Gastroesophageal sphincter (tissue), 4 donors: Measurements from ENCODE around the gene CPO. TPM values are rescaled to one million over a fixed set of nuclear protein-coding genes. Genes with fewer than 3 reads are reported as not detected.

Source experiments
- ATAC-seq: fragments of 150-250 bp; one replicate; pipeline ENCODE4 v1.9.1; 2016; ENCODE audit warnings: mild to moderate bottlenecking, moderate library complexity
- H3K27ac ChIP-seq, 4 donors: fragments of 200-600 bp; sonication (generic) in 3 of 4; 1 replicate in 3 of 4; 2 replicates in 1 of 4; pipeline ENCODE4 v1.5.1; 2016 to 2019
- H3K27me3 ChIP-seq: fragments of 200-600 bp; sonication (generic); one replicate; pipeline ENCODE4 v1.5.1; 2019
- H3K36me3 ChIP-seq, 2 donors: fragments of 200-600 bp; sonication (generic); one replicate each; pipeline ENCODE4 v1.5.1; 2019; ENCODE audit warnings: control low read depth in 1 of 2
- H3K4me1 ChIP-seq, 3 donors: fragments of 200-600 bp; sonication (generic); 1 replicate in 2 of 3; 2 replicates in 1 of 3; pipeline ENCODE4 v1.5.1; 2016 to 2019; ENCODE audit warnings: control low read depth in 2 of 3
- H3K4me3 ChIP-seq, 2 donors: fragments of 200-600 bp; sonication (generic); one replicate each; pipeline ENCODE4 v1.5.1; 2019; ENCODE audit warnings: mild to moderate bottlenecking in 1 of 2, moderate library complexity in 1 of 2
- H3K9me3 ChIP-seq, 3 donors: fragments of 200-600 bp; sonication (generic); one replicate each; pipeline ENCODE4 v1.5.1; 2017 to 2019; ENCODE audit warnings: control low read depth in 2 of 3
- EP300 ChIP-seq: sonication (generic); formaldehyde crosslinking; IDR thresholded peaks from one replicate; pipeline ENCODE4 v1.6.1; 2017; ENCODE audit warnings: antibody characterized with exemption, mild to moderate bottlenecking
- POLR2A ChIP-seq, 2 donors: fragments of 450-650 bp; IDR thresholded peaks; one replicate each; pipeline ENCODE4 v1.6.1; 2017; ENCODE audit warnings: antibody characterized with exemption in 2 of 2, mild to moderate bottlenecking in 2 of 2, moderate library complexity in 1 of 2
- POLR2AphosphoS5 ChIP-seq: sonication (generic); formaldehyde crosslinking; IDR thresholded peaks from one replicate; pipeline ENCODE4 v1.6.1; 2017; ENCODE audit warnings: antibody characterized with exemption
- WGBS, 2 donors: methylation state at CpG; one replicate each; pipeline ENCODE4 v1.1.5; 2018; ENCODE audit warnings: low coverage in 1 of 2; 5-methylcytosine and 5-hydroxymethylcytosine counted together
- total RNA-seq, 4 donors: library from RNA; depleted of rRNA; stranded (reverse); fragments of >200 nt; gene quantifications; one replicate each; pipeline ENCODE4 v1.1.0, GENCODE V29; 2016
- TF ChIP-seq, protein P1 (sequence below), 4 experiments: fragments of 200-600 bp in 2 of 4; fragments of 450-650 bp in 2 of 4; sonication (generic) in 1 of 4; IDR thresholded peaks; one replicate each; pipeline ENCODE4 v1.5.1; 2017 to 2019; ENCODE audit warnings: antibody characterized with exemption in 4 of 4, mild to moderate bottlenecking in 2 of 4, moderate library complexity in 2 of 4

Gene CPO
- total RNA-seq, 4 donors from 2014 or later: 0.27 to 2.0 (median 1.9) TPM

GRCh38 chr2:206920310-206920709, 19.0 kb upstream of the CPO start:
- 78 to 83% methylated on average over 3 of the region's 3 CpGs for WGBS, 2 donors
- Histone ChIP-seq H3K4me1 (no peaks in the 10 kb centered on the region), H3K9me3 (no peaks in the 10 kb centered on the region), H3K27me3 (no peaks in the 10 kb centered on the region), H3K27ac (no peak overlapping the region), H3K36me3 (no peaks in the 10 kb centered on the region), H3K4me3 (no peak overlapping the region)
- TF ChIP-seq POLR2A (IDR thresholded peaks at IDR 0.05) (no peak), POLR2AphosphoS5 (no peak), EP300 (no peak)
- TF ChIP-seq, protein P1, sequence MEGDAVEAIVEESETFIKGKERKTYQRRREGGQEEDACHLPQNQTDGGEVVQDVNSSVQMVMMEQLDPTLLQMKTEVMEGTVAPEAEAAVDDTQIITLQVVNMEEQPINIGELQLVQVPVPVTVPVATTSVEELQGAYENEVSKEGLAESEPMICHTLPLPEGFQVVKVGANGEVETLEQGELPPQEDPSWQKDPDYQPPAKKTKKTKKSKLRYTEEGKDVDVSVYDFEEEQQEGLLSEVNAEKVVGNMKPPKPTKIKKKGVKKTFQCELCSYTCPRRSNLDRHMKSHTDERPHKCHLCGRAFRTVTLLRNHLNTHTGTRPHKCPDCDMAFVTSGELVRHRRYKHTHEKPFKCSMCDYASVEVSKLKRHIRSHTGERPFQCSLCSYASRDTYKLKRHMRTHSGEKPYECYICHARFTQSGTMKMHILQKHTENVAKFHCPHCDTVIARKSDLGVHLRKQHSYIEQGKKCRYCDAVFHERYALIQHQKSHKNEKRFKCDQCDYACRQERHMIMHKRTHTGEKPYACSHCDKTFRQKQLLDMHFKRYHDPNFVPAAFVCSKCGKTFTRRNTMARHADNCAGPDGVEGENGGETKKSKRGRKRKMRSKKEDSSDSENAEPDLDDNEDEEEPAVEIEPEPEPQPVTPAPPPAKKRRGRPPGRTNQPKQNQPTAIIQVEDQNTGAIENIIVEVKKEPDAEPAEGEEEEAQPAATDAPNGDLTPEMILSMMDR (IDR thresholded peaks at IDR 0.05): no peak
- ATAC-seq: no peak

- no peaks in the 10 kb centered on the region for H3K4me1 ChIP-seq
- no peak overlapping the region for H3K27ac ChIP-seq
- no peaks in the 10 kb centered on the region for H3K9me3 ChIP-seq
- TF ChIP-seq, protein P1 (IDR thresholded peaks at IDR 0.05): no peak
- TF ChIP-seq EP300 (no peak), POLR2A (IDR thresholded peaks at IDR 0.05) (no peak), POLR2AphosphoS5 (no peak)
- no peak for ATAC-seq
- no peaks in the 10 kb centered on the region for H3K27me3 ChIP-seq
- 69 to 83% methylated on average over 2 of the region's 2 CpGs for WGBS, 2 donors
- H3K36me3 ChIP-seq: peaks cover 0 to under 1% of the 10 kb centered on the region in 2 donors
- no peak overlapping the region for H3K4me3 ChIP-seq
Observed at GRCh38 chr2:206920951-206921350, 18.4 kb upstream of the CPO start.

DNA sequence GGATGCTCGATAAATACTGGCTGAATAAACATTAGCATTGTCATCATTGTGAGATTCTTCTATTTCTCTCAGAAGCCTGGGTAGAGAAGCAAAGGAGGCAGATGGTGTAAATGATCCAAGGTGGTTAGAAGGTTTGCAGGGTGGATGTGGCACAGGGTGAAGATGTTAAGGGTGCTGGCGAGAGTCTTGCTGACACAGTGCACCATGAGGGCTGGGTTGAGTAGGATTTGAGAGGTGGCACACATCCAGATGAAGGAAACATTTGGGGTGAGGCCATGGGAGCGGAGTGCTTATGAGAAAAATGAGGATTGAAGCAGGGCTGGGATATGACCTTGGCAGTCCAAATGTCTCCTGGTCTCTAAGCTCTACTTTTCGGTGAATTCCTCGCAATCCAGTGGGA, 17.8 kb upstream of the CPO start:
- Histone ChIP-seq H3K27ac (no peak overlapping the region), H3K36me3 (peaks cover 0 to 4% of the 10 kb centered on the region in 2 donors), H3K4me1 (no peaks in the 10 kb centered on the region), H3K4me3 (no peak overlapping the region), H3K9me3 (no peaks in the 10 kb centered on the region), H3K27me3 (no peaks in the 10 kb centered on the region)
- TF ChIP-seq, protein P1 (IDR thresholded peaks at IDR 0.05): no peak
- TF ChIP-seq POLR2AphosphoS5 (no peak), POLR2A (IDR thresholded peaks at IDR 0.05) (no peak)
- ATAC-seq: no peak
- 71 to 89% methylated on average over 3 to 5 of the region's 5 CpGs for WGBS, 2 donors

DNA sequence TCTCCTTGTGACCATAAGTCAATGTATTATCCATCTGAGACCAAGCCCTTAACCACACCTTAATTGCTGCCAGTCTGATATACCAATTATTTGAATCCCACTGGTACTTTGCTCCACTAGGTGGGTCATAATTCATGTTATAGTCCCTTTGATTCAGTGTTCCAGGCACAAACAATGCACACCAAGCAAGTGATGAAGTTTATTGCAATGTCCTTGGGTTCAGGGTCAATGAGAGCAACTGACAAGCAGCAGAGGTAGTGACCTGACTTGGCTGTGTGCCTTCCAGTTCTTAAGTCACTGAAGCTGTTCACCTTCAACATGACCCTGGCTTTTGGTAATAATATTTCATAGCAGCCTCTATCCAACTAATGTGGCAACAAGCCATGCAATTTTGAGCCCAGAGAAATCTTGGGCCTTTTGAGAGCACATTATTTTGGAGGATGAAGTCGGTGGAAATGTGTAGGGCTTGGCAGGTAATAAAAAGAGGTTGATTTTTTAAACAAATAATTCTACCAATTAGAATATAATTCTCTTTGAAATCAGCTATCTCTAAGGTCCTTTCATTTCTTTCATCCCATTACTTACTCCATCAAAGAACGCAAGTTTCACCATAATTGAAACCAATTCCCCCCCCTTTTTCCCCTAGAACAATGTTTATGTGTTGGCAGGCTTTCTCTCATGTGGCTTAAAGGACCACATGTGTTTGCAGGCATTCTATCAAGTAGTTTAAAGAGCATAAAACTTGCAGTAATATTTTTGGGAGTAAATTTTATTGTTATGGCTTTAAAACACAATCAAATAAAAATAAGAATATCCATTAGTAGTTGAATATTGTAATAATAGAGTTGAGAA, 3.1 kb upstream of the CPO start:
- TF ChIP-seq POLR2A (IDR thresholded peaks at IDR 0.05) (no peak), EP300 (no peak), POLR2AphosphoS5 (no peak)
- TF ChIP-seq, protein P1 (IDR thresholded peaks at IDR 0.05): no peak
- no peaks in the 10 kb centered on the region for H3K36me3 ChIP-seq
- no peaks in the 10 kb centered on the region for H3K9me3 ChIP-seq
- ATAC-seq: no peak
- H3K27me3 ChIP-seq: no peaks in the 10 kb centered on the region
- 17 to 42% methylated on average over 2 of the region's 2 CpGs for WGBS, 2 donors
- H3K4me3 ChIP-seq: no peak overlapping the region
- H3K4me1 ChIP-seq: peaks cover 0 to 12% (median 2%) of the 10 kb centered on the region in 3 donors
- H3K27ac ChIP-seq: no peak overlapping the region

- Histone ChIP-seq H3K27me3 (no peaks in the 10 kb centered on the region), H3K4me1 (peaks cover 0 to 12% (median 2%) of the 10 kb centered on the region in 3 donors), H3K9me3 (no peaks in the 10 kb centered on the region), H3K4me3 (no peak overlapping the region), H3K36me3 (no peaks in the 10 kb centered on the region), H3K27ac (no peak overlapping the region)
- WGBS, 2 donors: 29 to 46% methylated on average over 2 of the region's 2 CpGs
- TF ChIP-seq, protein P1 (IDR thresholded peaks at IDR 0.05): no peak
- TF ChIP-seq EP300 (no peak), POLR2A (IDR thresholded peaks at IDR 0.05) (no peak), POLR2AphosphoS5 (no peak)
- no peak for ATAC-seq
Observed at GRCh38 chr2:206936843-206937230, 2.5 kb upstream of the CPO start.
